Ovary (tissue), 9 donors: Measurements from ENCODE around the gene MOG. TPM values are rescaled to one million over a fixed set of nuclear protein-coding genes. Genes with fewer than 3 reads are reported as not detected.

ENCODE experiments used
- DNase-seq, 5 donors: peaks; one replicate each; pipeline ENCODE4 v3.0.0-alpha.2; 2019 to 2020
- H3K27ac ChIP-seq, 2 donors: fragments of 200-600 bp; one replicate each; pipeline versions ENCODE4 v1.5.1 to v1.8.0; 2019 to 2022
- H3K27me3 ChIP-seq: fragments of 200-600 bp; one replicate; pipeline ENCODE4 v1.8.0; 2022
- H3K36me3 ChIP-seq: fragments of 200-600 bp; sonication (generic); one replicate; pipeline ENCODE4 v1.5.1; 2019
- H3K4me1 ChIP-seq: one replicate; pipeline ENCODE4 v1.8.1; 2013; ENCODE audit warnings: mild to moderate bottlenecking, moderate library complexity; ENCODE audit not compliant: insufficient read depth
- H3K4me3 ChIP-seq: fragments of 200-600 bp; sonication (generic); one replicate; pipeline ENCODE4 v1.5.1; 2017
- H3K9me3 ChIP-seq, 2 donors: fragments of 200-600 bp in 1 of 2; sonication (generic) in 1 of 2; one replicate each; pipeline versions ENCODE4 v1.5.1 to v1.8.1; 2013 to 2019; ENCODE audit warnings: mild to moderate bottlenecking in 1 of 2, moderate library complexity in 1 of 2
- CTCF ChIP-seq, 3 donors: fragments of 450-650 bp in 2 of 3; fragments of 200-600 bp in 1 of 3; IDR thresholded peaks; one replicate each; pipeline versions ENCODE4 v1.5.1 to v1.8.0; 2016 to 2022; ENCODE audit warnings: antibody characterized with exemption in 3 of 3, mild to moderate bottlenecking in 1 of 3
- EP300 ChIP-seq: sonication (generic); formaldehyde crosslinking; IDR thresholded peaks from one replicate; pipeline ENCODE4 v1.6.1; 2017; ENCODE audit warnings: antibody characterized with exemption
- POLR2A ChIP-seq: fragments of 450-650 bp; IDR thresholded peaks from one replicate; pipeline ENCODE4 v1.6.1; 2017; ENCODE audit warnings: antibody characterized with exemption, mild to moderate bottlenecking, moderate library complexity
- WGBS, 3 donors: extraction: QIAGEN DNeasy Blood & Tissue Kit in 1 of 3; methylation state at CpG; one replicate each; pipeline versions ENCODE4 v1.1.5 to v1.1.7; 2013 to 2017; 5-methylcytosine and 5-hydroxymethylcytosine counted together
- intact Hi-C, 4 donors: fragments of 100-400 bp; cut with DNase I; formaldehyde crosslinking; loops; one replicate each; pipeline versions ENCODE4 v1.11.0 to v1.15.1; 2022 to 2023
- polyA plus RNA-seq, 2 donors: library from polyadenylated mRNA; stranded (reverse); fragments of 200-250 nt in 1 of 2; fragments of 350-450 nt in 1 of 2; fragmentation: Illumina TruSeq in 1 of 2; extraction: RNeasy Lipid Tissue Mini Kit (QIAGEN cat#74804) in 1 of 2; gene quantifications; one replicate each; pipeline ENCODE4 v1.2.3, GENCODE V29; 2013 to 2014
- total RNA-seq, 7 donors: library from RNA; depleted of rRNA in 2 of 7; stranded (reverse); fragments of >200 nt in 2 of 7; fragmentation: NEBNext Ultra II Directional in 3 of 7; extraction: Animal tissue kit (Norgen Biotek cat#: 25700) in 3 of 7; gene quantifications; one replicate each; pipeline versions ENCODE4 v1.1.0 to v1.2.4, GENCODE V29; 2016 to 2023
- donor health status: DM: no; HTN: no; CAD: no; lungs with moderate emphysema.
- donor health status: DM: no; HTN: no; CAD: no.
- donor health status: Bipolar disorder and iron deficiency.
- donor health status: DM: yes; HTN: yes; CAD: no.
- donor health status: DM: no; HTN: no; CAD: no.
- donor health status: DM: yes; HTN: yes; CAD: no.

Gene MOG
- total and polyA plus RNA-seq, 9 donors = 0.05 to 0.13 TPM; not detected in 7

GRCh38 chr6:29641430-29642148, 15.3 kb upstream of the MOG start:
- WGBS, 3 donors = 30 to 42% (median 39%) methylated on average over 3 of the region's 3 CpGs
- Histone ChIP-seq H3K27ac (no peak overlapping the region), H3K27me3 (no peaks in the 10 kb centered on the region), H3K36me3 (no peaks in the 10 kb centered on the region), H3K4me3 (no peak overlapping the region), H3K9me3 (no peaks in the 10 kb centered on the region), H3K4me1 (no peaks in the 10 kb centered on the region)
- no peak for DNase-seq
- intact Hi-C loops = no loop called here
- TF ChIP-seq EP300 (no peak), CTCF (IDR thresholded peaks at IDR 0.05) (no peak), POLR2A (no peak)

GRCh38 chr6:29647927-29648642, 8.8 kb upstream of the MOG start:
- TF ChIP-seq EP300 (no peak), CTCF (IDR thresholded peaks at IDR 0.05) (no peak), POLR2A (no peak)
- WGBS, 3 donors = 86 to 90% (median 88%) methylated on average over 23 of the region's 23 CpGs
- Histone ChIP-seq H3K4me3 (no peak overlapping the region), H3K4me1 (no peaks in the 10 kb centered on the region), H3K27me3 (no peaks in the 10 kb centered on the region), H3K27ac (no peak overlapping the region), H3K9me3 (no peaks in the 10 kb centered on the region), H3K36me3 (no peaks in the 10 kb centered on the region)
- no peak for DNase-seq
- intact Hi-C loops = no loop called here

- WGBS, 3 donors = 3 to 5% (median 5%) methylated on average over 33 of the region's 33 CpGs
- Histone ChIP-seq H3K27me3 (no peaks in the 10 kb centered on the region), H3K27ac (peak overlapping the region; percentile 54 to 94), H3K4me1 (no peaks in the 10 kb centered on the region), H3K4me3 (peak overlapping the region; percentile 52), H3K9me3 (no peaks in the 10 kb centered on the region), H3K36me3 (no peaks in the 10 kb centered on the region)
- peak; percentile 97 to 99 (median 98) for DNase-seq
- TF ChIP-seq POLR2A (peak; percentile 72), EP300 (peak; percentile 62), CTCF (IDR thresholded peaks at IDR 0.05) (peak; percentile 82 to 94 (median 92))
- intact Hi-C loops = loop anchor here in 2 of 4 donors (5.0 to 10.0 kb wide), 2 partner anchors 95 to 102 kb away; no protein-coding TSS in a partner anchor
These were observed 6.9 kb upstream of the MOG start for GRCh38 chr6:29649701-29650673.
